DMS79 treated with DMSO at 0.1 percent for 48 hours (cell line): ENCODE measurements around the gene ZFHX3.
"Not testable (repeated sequence)": the region's sequence is repeated elsewhere in the genome, so short reads cannot be mapped to it uniquely, and the experiment has no call there.

Experiments
- DNase-seq: peaks from one replicate; lab custom pipeline; 2025; lab: John Stamatoyannopoulos, UW

ZFHX3 gene

GRCh38 chr16:73047536-73048291, at the start of gene ZFHX3:
Gene ZFHX3 (minus strand): TSS chr16:73048128. CDS start chr16:72960145, 87,983 bp downstream.
- peak; percentile 17 for DNase-seq

- DNase-seq, result no peak
These were observed 48.6 kb upstream of the ZFHX3 start for GRCh38 chr16:73096510-73096909.

- DNase-seq, result peak; percentile 53
These were observed 48.0 kb upstream of the ZFHX3 start for GRCh38 chr16:73095885-73096421.

GRCh38 chr16:73095142-73095820, 47.4 kb upstream of the ZFHX3 start:
- peak; percentile 4 for DNase-seq

GRCh38 chr16:73094371-73094770, 46.4 kb upstream of the ZFHX3 start:
- DNase-seq, result no peak

- DNase-seq, result no peak
These were observed 45.5 kb upstream of the ZFHX3 start for GRCh38 chr16:73093146-73094144.

- no peak for DNase-seq
These were observed 44.4 kb upstream of the ZFHX3 start for GRCh38 chr16:73092236-73092781.

GRCh38 chr16:73091174-73091573, 43.2 kb upstream of the ZFHX3 start:
- no peak for DNase-seq

GRCh38 chr16:73089420-73089819, 41.5 kb upstream of the ZFHX3 start:
- no peak for DNase-seq

GRCh38 chr16:73086108-73086507, 38.2 kb upstream of the ZFHX3 start:
- no peak for DNase-seq

- no peak for DNase-seq
These were observed 35.3 kb upstream of the ZFHX3 start for GRCh38 chr16:73083271-73083670.

GRCh38 chr16:73082634-73083051, 34.7 kb upstream of the ZFHX3 start:
- not testable (repeated sequence) for DNase-seq

- DNase-seq, result no peak
These were observed 33.0 kb upstream of the ZFHX3 start for GRCh38 chr16:73080931-73081330.

- DNase-seq, result no peak
These were observed 28.4 kb upstream of the ZFHX3 start for GRCh38 chr16:73076324-73076810.

- no peak for DNase-seq
These were observed 26.5 kb upstream of the ZFHX3 start for GRCh38 chr16:73074382-73074781.

GRCh38 chr16:73072051-73072450, 24.1 kb upstream of the ZFHX3 start:
- DNase-seq, result not testable (repeated sequence)

GRCh38 chr16:73071131-73071940, 23.4 kb upstream of the ZFHX3 start:
- peak; percentile 52 for DNase-seq

GRCh38 chr16:73069581-73070262, 21.8 kb upstream of the ZFHX3 start:
- DNase-seq, result no peak

GRCh38 chr16:73068541-73069401, 20.8 kb upstream of the ZFHX3 start:
- peak; percentile 48 for DNase-seq
